GM18507 (cell line): ENCODE measurements around the gene CFAP77.

Experiments used
- DNase-seq: peaks from one replicate; pipeline ENCODE4 v3.0.0; 2011; ENCODE audit warnings: low read depth; ENCODE audit not compliant: insufficient read length; ENCODE audit errors: extremely low spot score
- FAIRE-seq: peaks from 2 replicates; lab custom pipeline; 2011; peaks lifted over from hg19 to GRCh38; lab: Jason Lieb, UNC

Gene CFAP77

GRCh38 chr9:132605387-132605786 lies 195.4 kb downstream of the CFAP77 start:
- no peak for FAIRE-seq

GRCh38 chr9:132606066-132606465 lies 196.1 kb downstream of the CFAP77 start:
- no peak for FAIRE-seq

More at GRCh38 chr9:132605387-132605786, 195.4 kb downstream of the CFAP77 start:
- no peak for DNase-seq

GRCh38 chr9:132609184-132609583 lies 199.2 kb downstream of the CFAP77 start:
- FAIRE-seq = no peak
- no peak for DNase-seq

More at GRCh38 chr9:132606066-132606465, 196.1 kb downstream of the CFAP77 start:
- no peak for DNase-seq

DNA sequence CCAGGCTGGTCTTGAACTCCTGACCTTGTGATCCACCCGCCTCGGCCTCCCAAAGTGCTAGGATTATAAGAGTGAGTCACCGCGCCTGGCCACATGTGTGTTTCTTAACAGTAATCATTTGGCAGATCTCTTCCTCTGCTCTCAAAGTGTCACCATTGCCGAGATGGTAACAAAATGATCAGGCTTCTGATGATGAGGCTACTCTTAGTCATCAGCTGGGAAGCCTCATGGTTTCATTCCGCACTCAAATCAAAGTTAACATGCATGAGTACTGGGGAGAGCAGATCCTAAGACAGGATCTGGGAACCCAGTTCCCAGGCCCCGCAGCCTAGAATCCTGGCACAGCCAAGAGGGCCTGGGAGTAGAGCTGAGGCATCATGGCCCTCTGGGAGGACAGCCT lies 199.8 kb downstream of the CFAP77 start:
- DNase-seq (no peak), FAIRE-seq (no peak)

- FAIRE-seq = no peak
- no peak for DNase-seq
Observed at GRCh38 chr9:132610661-132611060, 200.7 kb downstream of the CFAP77 start.

DNA sequence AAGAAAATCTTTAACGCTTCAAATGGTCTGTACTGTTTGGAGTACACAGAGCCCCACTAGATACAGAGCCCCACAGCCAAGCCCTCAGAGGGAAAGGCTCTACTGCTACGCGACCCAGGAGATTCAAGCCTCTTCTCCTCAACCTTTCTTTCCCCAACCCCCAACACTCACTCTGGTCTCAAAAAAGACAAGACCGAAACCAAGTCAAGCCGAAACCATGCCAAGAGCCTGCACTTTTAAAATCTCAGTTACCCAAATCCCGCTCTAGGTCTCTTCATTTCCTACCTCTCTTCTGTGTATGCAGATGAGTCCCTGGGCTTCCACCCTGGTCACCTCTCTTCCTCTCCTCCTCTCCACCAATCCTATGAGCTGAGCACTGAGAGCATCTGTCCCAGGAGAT lies 204.3 kb downstream of the CFAP77 start:
- FAIRE-seq = no peak
- no peak for DNase-seq

- DNase-seq = no peak
- FAIRE-seq = no peak
Observed at GRCh38 chr9:132615774-132616173, 205.8 kb downstream of the CFAP77 start.

- DNase-seq = no peak
- FAIRE-seq = no peak
Observed at GRCh38 chr9:132616725-132617124, 206.7 kb downstream of the CFAP77 start.

DNA sequence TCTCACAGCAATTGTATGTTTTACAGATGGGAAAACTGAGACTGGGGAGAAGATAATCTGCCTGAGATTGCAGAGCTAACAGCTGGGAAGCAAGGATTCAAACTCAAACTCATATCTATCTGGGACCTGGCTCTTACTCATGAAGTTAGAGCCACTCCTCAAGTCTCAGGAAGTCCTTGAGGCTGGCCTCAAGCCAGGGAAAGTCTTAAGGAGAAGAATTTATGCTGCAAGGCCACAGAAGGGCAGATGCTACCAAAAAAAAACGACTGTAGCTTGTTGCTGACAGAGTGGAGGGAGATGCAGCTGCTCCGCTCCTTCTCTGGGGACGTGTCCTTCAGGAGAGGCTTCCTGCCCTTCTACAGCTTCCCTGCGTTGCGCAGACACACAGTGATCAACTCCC lies 212.1 kb downstream of the CFAP77 start:
- no peak for DNase-seq
- no peak for FAIRE-seq
